ENCODE data around the gene CAMKMT. TPM values are rescaled to one million over a fixed set of nuclear protein-coding genes. Genes with fewer than 3 reads are reported as not detected.
A peak's percentile ranks its signal among the peaks of the same experiment; 100 is the strongest.

The CAMKMT gene
- total and polyA plus RNA-seq, 9 of the 15 experiments (the other 6 are each of a cell fraction or from before 2014, with no cell fraction given): 1.6 to 15.3 (median 7.4) TPM

DNA sequence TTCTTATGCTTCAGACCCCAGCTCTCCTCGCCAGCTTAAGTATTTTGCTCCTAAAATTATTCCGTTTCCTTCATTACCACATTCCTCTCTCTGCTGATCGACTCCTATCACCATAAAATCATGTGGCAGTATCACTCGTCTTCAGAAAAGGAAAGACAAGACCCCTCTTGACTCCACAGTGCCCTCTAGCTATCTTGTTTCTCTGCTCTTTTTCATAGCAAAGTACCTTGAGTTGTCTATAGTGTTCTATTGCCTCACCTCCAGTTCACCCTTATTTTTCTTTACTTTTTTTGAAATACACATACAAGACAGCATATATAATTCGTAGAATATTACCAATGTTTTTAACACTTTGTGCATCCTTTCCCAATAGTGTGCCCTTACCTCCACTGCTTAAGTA lies 306.6 kb downstream of the CAMKMT start (continued):
- TF ChIP-seq, protein P1, sequence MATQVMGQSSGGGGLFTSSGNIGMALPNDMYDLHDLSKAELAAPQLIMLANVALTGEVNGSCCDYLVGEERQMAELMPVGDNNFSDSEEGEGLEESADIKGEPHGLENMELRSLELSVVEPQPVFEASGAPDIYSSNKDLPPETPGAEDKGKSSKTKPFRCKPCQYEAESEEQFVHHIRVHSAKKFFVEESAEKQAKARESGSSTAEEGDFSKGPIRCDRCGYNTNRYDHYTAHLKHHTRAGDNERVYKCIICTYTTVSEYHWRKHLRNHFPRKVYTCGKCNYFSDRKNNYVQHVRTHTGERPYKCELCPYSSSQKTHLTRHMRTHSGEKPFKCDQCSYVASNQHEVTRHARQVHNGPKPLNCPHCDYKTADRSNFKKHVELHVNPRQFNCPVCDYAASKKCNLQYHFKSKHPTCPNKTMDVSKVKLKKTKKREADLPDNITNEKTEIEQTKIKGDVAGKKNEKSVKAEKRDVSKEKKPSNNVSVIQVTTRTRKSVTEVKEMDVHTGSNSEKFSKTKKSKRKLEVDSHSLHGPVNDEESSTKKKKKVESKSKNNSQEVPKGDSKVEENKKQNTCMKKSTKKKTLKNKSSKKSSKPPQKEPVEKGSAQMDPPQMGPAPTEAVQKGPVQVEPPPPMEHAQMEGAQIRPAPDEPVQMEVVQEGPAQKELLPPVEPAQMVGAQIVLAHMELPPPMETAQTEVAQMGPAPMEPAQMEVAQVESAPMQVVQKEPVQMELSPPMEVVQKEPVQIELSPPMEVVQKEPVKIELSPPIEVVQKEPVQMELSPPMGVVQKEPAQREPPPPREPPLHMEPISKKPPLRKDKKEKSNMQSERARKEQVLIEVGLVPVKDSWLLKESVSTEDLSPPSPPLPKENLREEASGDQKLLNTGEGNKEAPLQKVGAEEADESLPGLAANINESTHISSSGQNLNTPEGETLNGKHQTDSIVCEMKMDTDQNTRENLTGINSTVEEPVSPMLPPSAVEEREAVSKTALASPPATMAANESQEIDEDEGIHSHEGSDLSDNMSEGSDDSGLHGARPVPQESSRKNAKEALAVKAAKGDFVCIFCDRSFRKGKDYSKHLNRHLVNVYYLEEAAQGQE (IDR thresholded peaks at IDR 0.05; ENCODE audit: borderline replicate concordance): peak; percentile 7; the same call in 1 of the 2 replicates
- TF ChIP-seq, protein P1 (CRISPR knock-in tag; IDR thresholded peaks at IDR 0.05; ENCODE audit: low read depth): no peak
- TF ChIP-seq ZSCAN29 (IDR thresholded peaks at IDR 0.05) (no peak), ZFP36 (IDR thresholded peaks at IDR 0.05; ENCODE audit: low read depth, low read length, partially characterized antibody) (no peak), KLF6 (CRISPR knock-in tag; IDR thresholded peaks at IDR 0.05; ENCODE audit: borderline replicate concordance) (no peak), MCM5 (IDR thresholded peaks at IDR 0.05; ENCODE audit: low read depth) (no peak), BRF1 (IDR thresholded peaks at IDR 0.05; ENCODE audit: borderline replicate concordance, extremely low read depth, insufficient read length) (no peak), TSC22D4 (tag; IDR thresholded peaks at IDR 0.05) (no peak), NR2C1 (IDR thresholded peaks at IDR 0.05) (no peak), NR2C1 (tag; IDR thresholded peaks at IDR 0.05) (no peak)
